ENCODE data around the gene FCRL6. TPM values are rescaled to one million over a fixed set of nuclear protein-coding genes. Genes with fewer than 3 reads are reported as not detected.

Gene FCRL6
- polyA plus RNA-seq, 1 donor (not counting 4 experiments of a cell fraction or from before 2014, with no cell fraction given) = not detected

DNA sequence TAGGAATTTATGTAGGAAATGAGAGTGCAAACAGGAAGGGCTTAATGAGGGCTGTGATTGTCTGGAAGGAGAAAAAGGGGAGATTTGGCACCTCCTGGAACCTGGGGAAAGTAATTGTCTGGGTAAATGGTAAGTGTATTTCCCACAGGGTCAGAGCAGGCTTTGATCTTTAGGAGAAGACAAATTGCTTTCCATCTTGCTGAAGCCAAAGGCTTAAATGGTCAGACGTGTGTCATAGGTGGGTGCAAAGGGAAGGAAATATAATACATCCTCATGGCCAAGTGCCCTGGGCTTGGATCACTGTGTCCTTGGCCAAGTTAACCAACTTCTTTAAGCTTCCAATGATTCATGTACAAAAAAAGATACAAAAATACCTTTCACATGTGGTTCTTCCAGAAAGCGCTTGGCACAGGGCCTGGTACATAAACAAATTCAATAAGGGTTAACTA, 22.7 kb upstream of the FCRL6 start:
- dilution Hi-C loops (cut with MboI; ENCODE audit: extremely low pct_ligation_motif_present, low sequenced_read_pairs) = loop anchor here (25.0 kb wide), 1 partner anchor 258 kb away; the partner anchor contains the start of gene PIGM
- Histone ChIP-seq H3K9me1 (ENCODE audit: control insufficient read depth, extremely low read depth, insufficient read depth, low read length) (no peaks in the 10 kb centered on the region), H3K4me3 (ENCODE audit: control insufficient read depth in 2 of 3, extremely low read depth in 1 of 3, insufficient read depth in 2 of 3, low read depth in 1 of 3, low read length in 3 of 3) (no peak overlapping the region), H3K79me2 (ENCODE audit: control insufficient read depth, insufficient read depth, low read length) (no peaks in the 10 kb centered on the region), H3K36me3 (ENCODE audit: control insufficient read depth in 2 of 2, extremely low read depth in 1 of 2, insufficient read depth in 2 of 2, low read length in 2 of 2) (no peaks in the 10 kb centered on the region), H3K9me3 (ENCODE audit: control insufficient read depth, low read depth, low read length) (no peaks in the 10 kb centered on the region), H2AFZ (ENCODE audit: control insufficient read depth, low read length) (no peak overlapping the region), H3K27me3 (ENCODE audit: control insufficient read depth, extremely low read depth, insufficient read depth, low read length) (no peaks in the 10 kb centered on the region), H3K4me2 (ENCODE audit: control insufficient read depth, extremely low read depth, insufficient read depth, low read depth, low read length) (no peak overlapping the region), H3K9ac (ENCODE audit: control insufficient read depth, extremely low read depth, insufficient read depth, low read length) (no peak overlapping the region), H3K27ac (ENCODE audit: control insufficient read depth, insufficient read depth, low read length) (no peak overlapping the region), H3K4me1 (ENCODE audit: control insufficient read depth, extremely low read depth, insufficient read depth, low read length) (no peaks in the 10 kb centered on the region), H4K20me1 (ENCODE audit: control insufficient read depth, extremely low read depth, insufficient read depth, low read length) (no peaks in the 10 kb centered on the region)
- peak; percentile 51 for FAIRE-seq
- no peak for TF ChIP-seq EZH2 (IDR thresholded peaks at IDR 0.05; ENCODE audit: low read length)
- TF ChIP-seq, protein P1, sequence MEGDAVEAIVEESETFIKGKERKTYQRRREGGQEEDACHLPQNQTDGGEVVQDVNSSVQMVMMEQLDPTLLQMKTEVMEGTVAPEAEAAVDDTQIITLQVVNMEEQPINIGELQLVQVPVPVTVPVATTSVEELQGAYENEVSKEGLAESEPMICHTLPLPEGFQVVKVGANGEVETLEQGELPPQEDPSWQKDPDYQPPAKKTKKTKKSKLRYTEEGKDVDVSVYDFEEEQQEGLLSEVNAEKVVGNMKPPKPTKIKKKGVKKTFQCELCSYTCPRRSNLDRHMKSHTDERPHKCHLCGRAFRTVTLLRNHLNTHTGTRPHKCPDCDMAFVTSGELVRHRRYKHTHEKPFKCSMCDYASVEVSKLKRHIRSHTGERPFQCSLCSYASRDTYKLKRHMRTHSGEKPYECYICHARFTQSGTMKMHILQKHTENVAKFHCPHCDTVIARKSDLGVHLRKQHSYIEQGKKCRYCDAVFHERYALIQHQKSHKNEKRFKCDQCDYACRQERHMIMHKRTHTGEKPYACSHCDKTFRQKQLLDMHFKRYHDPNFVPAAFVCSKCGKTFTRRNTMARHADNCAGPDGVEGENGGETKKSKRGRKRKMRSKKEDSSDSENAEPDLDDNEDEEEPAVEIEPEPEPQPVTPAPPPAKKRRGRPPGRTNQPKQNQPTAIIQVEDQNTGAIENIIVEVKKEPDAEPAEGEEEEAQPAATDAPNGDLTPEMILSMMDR (optimal IDR thresholded peaks at IDR 0.05 in 1 of 3, IDR thresholded peaks at IDR 0.05 in 1 of 3, conservative IDR thresholded peaks at IDR 0.05 in 1 of 3; ENCODE audit: extremely low read depth in 1 of 3, insufficient read depth in 2 of 3, low read length in 3 of 3) = no peak
- DNase-seq (ENCODE audit: low read depth, low spot score) = no peak

DNA sequence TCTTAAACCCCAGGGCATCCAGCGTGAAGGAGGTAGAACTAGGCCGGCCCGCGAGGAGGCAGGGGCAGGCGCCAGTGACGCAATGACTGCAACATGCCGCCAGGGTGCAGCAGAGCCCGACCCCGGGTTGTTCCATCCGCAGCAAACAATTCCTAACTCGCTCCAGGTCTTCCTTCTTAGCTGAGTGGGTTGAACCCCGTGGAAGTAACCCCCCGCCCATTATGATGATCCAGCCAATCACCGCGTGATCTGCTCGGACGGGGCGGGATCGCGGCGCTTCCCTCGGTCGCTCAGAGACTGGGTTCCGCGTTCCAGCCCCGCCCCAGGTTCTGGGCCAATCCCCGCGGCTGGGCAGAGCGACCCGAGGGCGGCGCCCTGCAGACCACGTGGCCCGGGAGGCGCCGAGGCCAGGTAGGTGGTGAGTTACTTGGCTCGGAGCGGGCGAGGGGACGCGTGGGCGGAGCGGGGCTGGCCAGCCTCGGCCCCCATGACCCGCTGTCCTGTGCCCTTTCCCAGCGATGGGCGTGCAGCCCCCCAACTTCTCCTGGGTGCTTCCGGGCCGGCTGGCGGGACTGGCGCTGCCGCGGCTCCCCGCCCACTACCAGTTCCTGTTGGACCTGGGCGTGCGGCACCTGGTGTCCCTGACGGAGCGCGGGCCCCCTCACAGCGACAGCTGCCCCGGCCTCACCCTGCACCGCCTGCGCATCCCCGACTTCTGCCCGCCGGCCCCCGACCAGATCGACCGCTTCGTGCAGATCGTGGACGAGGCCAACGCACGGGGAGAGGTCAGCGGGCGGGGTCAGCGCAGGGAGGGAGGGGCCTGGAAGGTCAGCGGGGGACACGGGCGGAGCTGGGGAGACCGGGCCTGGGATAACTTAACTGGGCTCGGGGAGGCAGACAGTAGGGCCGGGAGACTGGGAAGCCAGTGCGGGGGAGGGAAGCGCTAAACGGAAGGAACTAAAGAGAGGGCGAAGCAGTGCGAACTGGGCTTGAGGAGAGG, 21.3 kb upstream of the FCRL6 start, which contains the start of gene DUSP23:
DUSP23 (plus strand) TSS at position 380 of the 1,000 bp plus-strand sequence; CDS start at position 519, 139 bp downstream.
- Histone ChIP-seq H3K4me1 (ENCODE audit: control insufficient read depth, extremely low read depth, insufficient read depth, low read length) (no peaks in the 10 kb centered on the region), H3K9me3 (ENCODE audit: control insufficient read depth, low read depth, low read length) (no peaks in the 10 kb centered on the region), H4K20me1 (ENCODE audit: control insufficient read depth, extremely low read depth, insufficient read depth, low read length) (no peaks in the 10 kb centered on the region), H2AFZ (ENCODE audit: control insufficient read depth, low read length) (peak within 1 kb of the TSS; percentile 85), H3K27ac (ENCODE audit: control insufficient read depth, insufficient read depth, low read length) (peak within 1 kb of the TSS; percentile 33), H3K9ac (ENCODE audit: control insufficient read depth, extremely low read depth, insufficient read depth, low read length) (peak within 1 kb of the TSS; percentile 64), H3K27me3 (ENCODE audit: control insufficient read depth, extremely low read depth, insufficient read depth, low read length) (no peaks in the 10 kb centered on the region), H3K4me2 (ENCODE audit: control insufficient read depth, extremely low read depth, insufficient read depth, low read depth, low read length) (peak within 1 kb of the TSS; percentile 59), H3K79me2 (ENCODE audit: control insufficient read depth, insufficient read depth, low read length) (no peaks in the 10 kb centered on the region), H3K36me3 (ENCODE audit: control insufficient read depth in 2 of 2, extremely low read depth in 1 of 2, insufficient read depth in 2 of 2, low read length in 2 of 2) (no peaks in the 10 kb centered on the region), H3K9me1 (ENCODE audit: control insufficient read depth, extremely low read depth, insufficient read depth, low read length) (no peaks in the 10 kb centered on the region), H3K4me3 (ENCODE audit: control insufficient read depth in 2 of 3, extremely low read depth in 1 of 3, insufficient read depth in 2 of 3, low read depth in 1 of 3, low read length in 3 of 3) (peak within 1 kb of the TSS; percentile 64 to 90 (median 72))
- TF ChIP-seq, protein P1 (optimal IDR thresholded peaks at IDR 0.05 in 1 of 3, IDR thresholded peaks at IDR 0.05 in 1 of 3, conservative IDR thresholded peaks at IDR 0.05 in 1 of 3; ENCODE audit: extremely low read depth in 1 of 3, insufficient read depth in 2 of 3, low read length in 3 of 3) = peak; percentile 96 to 98 (median 98)
- no peak for TF ChIP-seq EZH2 (IDR thresholded peaks at IDR 0.05; ENCODE audit: low read length)
- dilution Hi-C loops (cut with MboI; ENCODE audit: extremely low pct_ligation_motif_present, low sequenced_read_pairs) = loop anchor here (25.0 kb wide), 1 partner anchor 256 kb away; the partner anchor contains the start of gene PIGM
- peak; percentile 84 for DNase-seq (ENCODE audit: low read depth, low spot score)
- FAIRE-seq = peak; percentile 91
